Activated CD4-positive, CD25-positive, alpha-beta regulatory T cell treated with anti-CD3 and anti-CD28 coated beads, Interleukin-2, amount 50 U/mL, for 16 hours (primary cell): ENCODE measurements around the gene BLVRA.

Experiments used
- DNase-seq: peaks from one replicate; pipeline ENCODE4 v3.0.0-alpha.2; 2020; ENCODE audit warnings: low read depth, low spot score

Gene BLVRA

GRCh38 chr7:43856316-43856715, 97.8 kb downstream of the BLVRA start:
- DNase-seq, result no peak
